Erythroblast (primary cell): ENCODE results near the gene OPTN.

Experiments used
- GATA1 ChIP-seq: IDR thresholded peaks from 2 replicates; pipeline ENCODE4 v1.6.1; 2011; ENCODE audit warnings: low read depth, mild to moderate bottlenecking, control low read depth, low read length, moderate library complexity
- POLR2A ChIP-seq: IDR thresholded peaks from 2 replicates; pipeline ENCODE4 v1.6.1; 2011; ENCODE audit warnings: mild to moderate bottlenecking, low read length

GRCh38 chr10:13110908-13111307, 10.9 kb downstream of the OPTN start:
- TF ChIP-seq POLR2A (no peak), GATA1 (no peak)
